KMS-11 (cell line): ENCODE results near the gene NECAB3.

ENCODE experiments used
- H2AFZ ChIP-seq: fragments of 200-600 bp; sonication (generic); 2 replicates; pipeline ENCODE4 v1.6.1; 2016; ENCODE audit warnings: antibody characterized with exemption, mixed run types, low read depth
- H3K27ac ChIP-seq: fragments of 200-600 bp; sonication (generic); 2 replicates; pipeline ENCODE4 v1.6.1; 2016; ENCODE audit warnings: mild to moderate bottlenecking, mixed run types
- H3K27me3 ChIP-seq: fragments of 200-600 bp; sonication (generic); 2 replicates; pipeline ENCODE4 v1.6.1; 2017; ENCODE audit warnings: mild to moderate bottlenecking, low read depth, mixed run types, moderate library complexity; ENCODE audit not compliant: insufficient read depth
- H3K36me3 ChIP-seq: fragments of 200-600 bp; sonication (generic); 2 replicates; pipeline ENCODE4 v1.6.1; 2017; ENCODE audit warnings: mild to moderate bottlenecking, mixed run types; ENCODE audit not compliant: insufficient read depth
- H3K4me1 ChIP-seq: fragments of 200-600 bp; sonication (generic); 2 replicates; pipeline ENCODE4 v1.6.1; 2016; ENCODE audit warnings: mild to moderate bottlenecking, low read depth, mixed run types; ENCODE audit not compliant: poor library complexity, severe bottlenecking
- H3K4me2 ChIP-seq: fragments of 200-600 bp; sonication (generic); 2 replicates; pipeline ENCODE4 v1.7.0; 2016; ENCODE audit warnings: mild to moderate bottlenecking, mixed run types
- H3K4me3 ChIP-seq: fragments of 200-600 bp; sonication (generic); IDR thresholded peaks from 2 replicates; pipeline ENCODE4 v1.6.1; 2017; ENCODE audit warnings: low read depth, low read length, mixed read lengths; ENCODE audit not compliant: insufficient read depth
- H3K79me2 ChIP-seq: fragments of 200-600 bp; sonication (generic); 2 replicates; pipeline ENCODE4 v1.6.1; 2016; ENCODE audit warnings: low read depth, mixed run types; ENCODE audit not compliant: insufficient read depth
- H3K9ac ChIP-seq: fragments of 200-600 bp; sonication (generic); 2 replicates; pipeline ENCODE4 v1.6.1; 2016; ENCODE audit warnings: mild to moderate bottlenecking, mixed run types
- H4K20me1 ChIP-seq: fragments of 200-600 bp; sonication (generic); 2 replicates; pipeline ENCODE4 v1.6.1; 2016; ENCODE audit warnings: mild to moderate bottlenecking, mixed run types; ENCODE audit not compliant: insufficient read depth
- TF ChIP-seq, protein P1 (sequence below): fragments of 200-600 bp; sonication (generic); conservative IDR thresholded peaks from 2 replicates; pipeline ENCODE4 v1.6.1; 2017; ENCODE audit warnings: low read depth, mild to moderate bottlenecking, antibody characterized with exemption, low read length, moderate library complexity, mixed read lengths

NECAB3 gene

DNA sequence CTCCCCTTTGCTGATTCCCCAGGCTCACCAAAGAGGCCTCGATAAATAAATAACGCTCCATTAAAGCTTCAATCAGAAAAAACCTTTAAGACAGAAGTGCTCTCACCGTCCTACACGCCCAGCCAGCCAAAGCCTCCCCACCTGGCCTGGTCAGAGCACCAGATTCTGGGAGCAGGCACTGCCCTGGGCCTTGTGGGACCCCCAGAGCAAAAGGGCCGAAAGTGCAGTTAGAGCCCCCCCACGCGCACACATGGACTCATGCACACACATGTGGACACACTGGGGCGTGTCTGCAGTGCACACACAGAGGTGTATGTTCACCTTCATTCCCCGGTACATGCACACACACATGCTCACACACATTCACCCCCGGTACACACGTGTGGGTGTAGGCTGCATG lies 1.9 kb upstream of the NECAB3 start:
- TF ChIP-seq, protein P1, sequence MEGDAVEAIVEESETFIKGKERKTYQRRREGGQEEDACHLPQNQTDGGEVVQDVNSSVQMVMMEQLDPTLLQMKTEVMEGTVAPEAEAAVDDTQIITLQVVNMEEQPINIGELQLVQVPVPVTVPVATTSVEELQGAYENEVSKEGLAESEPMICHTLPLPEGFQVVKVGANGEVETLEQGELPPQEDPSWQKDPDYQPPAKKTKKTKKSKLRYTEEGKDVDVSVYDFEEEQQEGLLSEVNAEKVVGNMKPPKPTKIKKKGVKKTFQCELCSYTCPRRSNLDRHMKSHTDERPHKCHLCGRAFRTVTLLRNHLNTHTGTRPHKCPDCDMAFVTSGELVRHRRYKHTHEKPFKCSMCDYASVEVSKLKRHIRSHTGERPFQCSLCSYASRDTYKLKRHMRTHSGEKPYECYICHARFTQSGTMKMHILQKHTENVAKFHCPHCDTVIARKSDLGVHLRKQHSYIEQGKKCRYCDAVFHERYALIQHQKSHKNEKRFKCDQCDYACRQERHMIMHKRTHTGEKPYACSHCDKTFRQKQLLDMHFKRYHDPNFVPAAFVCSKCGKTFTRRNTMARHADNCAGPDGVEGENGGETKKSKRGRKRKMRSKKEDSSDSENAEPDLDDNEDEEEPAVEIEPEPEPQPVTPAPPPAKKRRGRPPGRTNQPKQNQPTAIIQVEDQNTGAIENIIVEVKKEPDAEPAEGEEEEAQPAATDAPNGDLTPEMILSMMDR = no peak
- no peak overlapping the region for H3K4me3 ChIP-seq
- H3K27me3 ChIP-seq = no peaks in the 10 kb centered on the region
- peaks cover 56% of the 10 kb centered on the region for H3K4me1 ChIP-seq
- peaks cover 11% of the 10 kb centered on the region for H3K36me3 ChIP-seq
- peaks cover under 1% of the 10 kb centered on the region; the same call in 1 of the 2 replicates for H4K20me1 ChIP-seq
- peaks cover 41% of the 10 kb centered on the region for H3K79me2 ChIP-seq
- no peak overlapping the region for H3K4me2 ChIP-seq
- no peak overlapping the region for H3K9ac ChIP-seq
- H3K27ac ChIP-seq = no peak overlapping the region
- no peak overlapping the region for H2AFZ ChIP-seq

DNA sequence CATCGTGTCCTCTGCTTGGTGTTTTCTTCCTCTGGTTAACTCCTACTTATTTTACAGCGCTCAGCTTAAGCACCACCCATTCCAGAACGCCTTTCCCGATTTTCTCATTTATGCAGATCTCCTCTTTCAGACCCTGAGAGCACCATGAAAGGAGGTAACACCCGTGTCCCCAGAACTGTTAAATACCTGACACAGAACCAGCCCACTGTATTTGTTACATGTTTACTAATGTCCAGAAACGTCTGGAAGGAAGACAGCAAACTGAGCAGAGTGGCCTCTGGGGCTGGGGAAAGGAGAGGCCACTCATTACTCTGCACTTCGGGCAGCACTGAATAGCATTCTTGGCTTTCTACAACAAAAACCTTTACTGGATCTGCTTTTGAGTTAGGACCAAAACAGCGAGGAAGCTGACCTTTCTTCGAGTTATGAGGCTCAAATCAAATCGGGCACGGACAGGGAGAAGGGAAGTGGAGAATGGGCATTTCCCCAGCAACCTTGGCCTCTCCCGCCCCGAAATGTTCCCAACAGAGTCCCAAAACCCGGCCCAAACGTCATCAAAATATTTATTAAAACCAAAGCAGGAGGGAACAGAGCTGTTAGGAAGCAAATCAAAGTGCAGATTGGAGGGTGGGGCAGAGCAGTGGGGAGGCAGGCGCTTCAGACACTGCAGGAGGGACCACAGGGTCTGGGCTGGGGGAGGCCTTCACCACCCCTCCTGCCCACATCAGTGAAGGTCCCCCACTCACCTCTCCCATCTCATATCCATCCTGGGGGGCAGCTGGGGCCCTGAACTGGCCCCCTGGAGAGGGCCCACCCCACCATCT lies 1.1 kb upstream of the NECAB3 start:
- Histone ChIP-seq H4K20me1 (no peaks in the 10 kb centered on the region), H3K27me3 (no peaks in the 10 kb centered on the region), H3K4me1 (peaks cover 55% of the 10 kb centered on the region), H3K27ac (peak overlapping the region; percentile 20; the same call in 1 of the 2 replicates), H3K79me2 (peaks cover 36% of the 10 kb centered on the region), H3K36me3 (peaks cover 11% of the 10 kb centered on the region), H2AFZ (no peak overlapping the region), H3K4me2 (peak overlapping the region; percentile 88), H3K4me3 (no peak overlapping the region), H3K9ac (no peak overlapping the region)
- TF ChIP-seq, protein P1 = no peak

DNA sequence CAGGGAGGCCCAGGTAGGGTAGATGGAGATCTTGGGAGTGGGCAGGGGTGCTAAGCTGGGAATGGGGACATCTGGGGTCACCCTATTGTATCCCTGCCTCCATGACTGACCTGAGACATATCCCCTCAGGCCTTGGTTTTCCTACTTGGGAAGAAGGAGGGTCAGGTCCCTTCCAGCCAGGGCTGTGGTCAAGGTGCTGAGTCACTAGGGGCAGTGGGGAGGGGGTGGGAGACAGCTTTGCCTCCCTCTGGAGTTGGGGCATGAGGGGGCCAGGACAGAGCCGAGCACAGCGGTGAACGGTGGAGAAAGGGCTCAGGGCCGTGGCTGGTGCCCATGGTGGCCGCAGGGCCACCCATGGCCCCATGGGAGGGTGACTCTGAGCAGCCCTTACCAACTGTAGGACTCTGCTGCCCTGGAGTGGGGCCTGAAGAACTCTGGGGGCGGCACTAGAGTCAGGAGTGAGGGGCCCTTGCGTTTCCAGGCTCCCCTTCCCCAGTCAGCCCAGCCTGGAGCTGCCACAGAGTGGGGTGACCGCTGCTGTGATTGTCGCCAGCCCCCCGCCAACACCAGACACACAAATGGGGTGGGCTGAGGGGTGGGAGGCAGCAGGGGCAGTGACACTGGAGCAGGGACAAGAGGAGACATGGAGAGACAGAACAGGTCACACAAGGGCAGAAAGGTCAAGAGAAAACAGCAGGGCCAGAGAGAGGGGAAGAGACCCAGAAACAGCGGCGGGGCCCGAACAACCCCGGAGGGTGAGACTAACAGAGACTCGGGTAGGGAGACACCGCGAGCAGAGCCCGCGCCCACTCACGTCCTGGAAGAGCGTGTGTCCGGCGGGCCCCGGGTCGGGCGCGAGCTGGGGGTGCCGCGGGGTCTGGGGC lies 576 bp downstream of the NECAB3 start:
- Histone ChIP-seq H3K36me3 (peaks cover 7% of the 10 kb centered on the region; the same call in 1 of the 2 replicates), H3K4me1 (peaks cover 54% of the 10 kb centered on the region), H3K4me3 (no peak overlapping the region), H3K4me2 (peak overlapping the region; percentile 94), H4K20me1 (no peaks in the 10 kb centered on the region), H2AFZ (no peak overlapping the region), H3K27me3 (no peaks in the 10 kb centered on the region), H3K79me2 (peaks cover 31% of the 10 kb centered on the region), H3K27ac (peak overlapping the region; percentile 62), H3K9ac (peak overlapping the region; percentile 84)
- TF ChIP-seq, protein P1 = no peak

DNA sequence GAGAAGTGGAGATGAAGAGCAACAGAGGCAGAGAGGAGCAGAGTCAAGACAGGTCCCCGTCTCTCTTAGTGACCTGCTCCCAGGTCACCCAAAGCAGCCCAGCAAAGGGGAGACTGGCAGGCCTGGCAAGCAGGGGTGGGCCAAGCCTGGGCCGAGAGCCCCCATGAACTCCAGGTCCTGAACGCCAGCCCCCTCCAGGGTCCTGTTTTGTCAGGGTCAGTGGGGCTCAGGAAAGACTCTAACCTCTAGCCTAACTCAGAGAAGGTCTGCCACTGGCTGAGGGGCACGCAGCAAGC lies 1.2 kb downstream of the NECAB3 start:
- H3K36me3 ChIP-seq = peaks cover 7% of the 10 kb centered on the region; the same call in 1 of the 2 replicates
- peak overlapping the region; percentile 62 for H3K27ac ChIP-seq
- no peaks in the 10 kb centered on the region for H3K27me3 ChIP-seq
- TF ChIP-seq, protein P1 = no peak
- H3K79me2 ChIP-seq = peaks cover 35% of the 10 kb centered on the region
- H4K20me1 ChIP-seq = no peaks in the 10 kb centered on the region
- peak overlapping the region; percentile 84 for H3K9ac ChIP-seq
- H3K4me3 ChIP-seq = no peak overlapping the region
- peaks cover 59% of the 10 kb centered on the region for H3K4me1 ChIP-seq
- H2AFZ ChIP-seq = no peak overlapping the region
- H3K4me2 ChIP-seq = peak overlapping the region; percentile 94
